PC-9 (cell line): ENCODE results near the gene AKAP13. TPM values are rescaled to one million over a fixed set of nuclear protein-coding genes. Genes with fewer than 3 reads are reported as not detected.
A peak's percentile ranks its signal among the peaks of the same experiment; 100 is the strongest.

ENCODE experiments used
- Bru-seq: library from RNA; stranded (reverse); fragments of 400-500 nt; gene quantifications from one replicate; lab custom pipeline; 2021; lab: Mats Ljungman, UMichigan
- BruChase-seq, 2 experiments: library from RNA; stranded (reverse); fragments of 400-500 nt; gene quantifications; one replicate each; lab custom pipeline; 2021; lab: Mats Ljungman, UMichigan
- BruUV-seq: library from RNA; stranded (reverse); fragments of 400-500 nt; replicated peaks from 2 replicates; lab custom pipeline; 2021; lab: Mats Ljungman, UMichigan
- CTCF ChIA-PET: fragments of 300-600 bp; sonication (Branson Sonifier 250); formaldehyde crosslinking; loops from one replicate; lab custom pipeline; 2022; ENCODE audit warnings: antibody characterized with exemption; lab: Charles Lee
- POLR2A ChIA-PET: fragments of 300-600 bp; sonication (Branson Sonifier 250); formaldehyde crosslinking; loops from one replicate; lab custom pipeline; 2022; ENCODE audit warnings: antibody characterized with exemption; ENCODE audit not compliant: unreplicated experiment; lab: Charles Lee
- DNase-seq, 2 experiments: peaks; one replicate each; pipeline versions ENCODE4 v3.0.0 to v3.0.0-alpha.2; 2015 to 2022; ENCODE audit warnings: mixed read lengths in 1 of 2
- H2AFZ ChIP-seq: fragments of 200-600 bp; sonication (generic); 2 replicates; pipeline ENCODE4 v1.8.1; 2017; ENCODE audit warnings: antibody characterized with exemption
- H3F3A ChIP-seq: fragments of 200-600 bp; sonication (generic); 2 replicates; pipeline ENCODE4 v1.8.1; 2017; ENCODE audit warnings: antibody characterized with exemption, mild to moderate bottlenecking, low read depth; ENCODE audit not compliant: insufficient read depth
- H3K27ac ChIP-seq: fragments of 200-600 bp; sonication (generic); 2 replicates; pipeline ENCODE4 v1.6.1; 2016; ENCODE audit warnings: mixed run types
- H3K27me3 ChIP-seq: fragments of 200-600 bp; sonication (generic); 2 replicates; pipeline ENCODE4 v1.6.1; 2016; ENCODE audit warnings: low read depth, mixed run types; ENCODE audit not compliant: insufficient read depth
- H3K36me3 ChIP-seq: fragments of 200-600 bp; sonication (generic); 2 replicates; pipeline ENCODE4 v1.6.1; 2016; ENCODE audit warnings: low read depth, mixed run types
- H3K4me1 ChIP-seq: fragments of 200-600 bp; sonication (generic); replicated peaks from 2 replicates; pipeline ENCODE4 v1.6.1; 2016; ENCODE audit warnings: mixed run types; ENCODE audit not compliant: insufficient read depth
- H3K4me2 ChIP-seq: fragments of 200-600 bp; sonication (generic); 2 replicates; pipeline ENCODE4 v1.6.1; 2017; ENCODE audit warnings: mixed run types
- H3K4me3 ChIP-seq: fragments of 200-600 bp; sonication (generic); 2 replicates; pipeline ENCODE4 v1.6.1; 2016; ENCODE audit warnings: mixed run types
- H3K79me2 ChIP-seq: fragments of 200-600 bp; sonication (generic); 2 replicates; pipeline ENCODE4 v1.6.1; 2017; ENCODE audit warnings: low read depth, mixed run types
- H3K9me2 ChIP-seq: fragments of 200-600 bp; sonication (generic); 2 replicates; pipeline ENCODE4 v1.8.1; 2017; ENCODE audit warnings: mild to moderate bottlenecking; ENCODE audit not compliant: insufficient read depth
- H3K9me3 ChIP-seq: fragments of 200-600 bp; sonication (generic); 2 replicates; pipeline ENCODE4 v1.8.1; 2016; ENCODE audit warnings: low read depth; ENCODE audit not compliant: insufficient read depth
- H4K20me1 ChIP-seq: fragments of 200-600 bp; sonication (generic); 2 replicates; pipeline ENCODE4 v1.8.1; 2017; ENCODE audit not compliant: insufficient read depth
- EZH2 ChIP-seq: fragments of 200-600 bp; sonication (generic); IDR thresholded peaks from 2 replicates; pipeline ENCODE4 v1.8.0; 2017; ENCODE audit warnings: antibody characterized with exemption, low read depth
- intact Hi-C: fragments of 100-400 bp; cut with micrococcal nuclease; formaldehyde crosslinking; loops from one replicate; pipeline ENCODE4 v1.10.0; 2022; ENCODE audit not compliant: unreplicated experiment
- long read RNA-seq: library from polyadenylated mRNA; stranded (forward); transcript quantifications from one replicate; pipeline ENCODE4 v2.0.0, GENCODE V29; 2022
- total RNA-seq: library from RNA; stranded (reverse); gene quantifications from 2 replicates; pipeline ENCODE4 v1.2.3, GENCODE V29; 2021
- TF ChIP-seq, protein P1 (sequence below): fragments of 200-600 bp; sonication (generic); conservative IDR thresholded peaks from 2 replicates; pipeline ENCODE4 v1.6.1; 2017; ENCODE audit warnings: mixed run types, antibody characterized with exemption, mild to moderate bottlenecking, moderate library complexity

AKAP13 gene, protein sequence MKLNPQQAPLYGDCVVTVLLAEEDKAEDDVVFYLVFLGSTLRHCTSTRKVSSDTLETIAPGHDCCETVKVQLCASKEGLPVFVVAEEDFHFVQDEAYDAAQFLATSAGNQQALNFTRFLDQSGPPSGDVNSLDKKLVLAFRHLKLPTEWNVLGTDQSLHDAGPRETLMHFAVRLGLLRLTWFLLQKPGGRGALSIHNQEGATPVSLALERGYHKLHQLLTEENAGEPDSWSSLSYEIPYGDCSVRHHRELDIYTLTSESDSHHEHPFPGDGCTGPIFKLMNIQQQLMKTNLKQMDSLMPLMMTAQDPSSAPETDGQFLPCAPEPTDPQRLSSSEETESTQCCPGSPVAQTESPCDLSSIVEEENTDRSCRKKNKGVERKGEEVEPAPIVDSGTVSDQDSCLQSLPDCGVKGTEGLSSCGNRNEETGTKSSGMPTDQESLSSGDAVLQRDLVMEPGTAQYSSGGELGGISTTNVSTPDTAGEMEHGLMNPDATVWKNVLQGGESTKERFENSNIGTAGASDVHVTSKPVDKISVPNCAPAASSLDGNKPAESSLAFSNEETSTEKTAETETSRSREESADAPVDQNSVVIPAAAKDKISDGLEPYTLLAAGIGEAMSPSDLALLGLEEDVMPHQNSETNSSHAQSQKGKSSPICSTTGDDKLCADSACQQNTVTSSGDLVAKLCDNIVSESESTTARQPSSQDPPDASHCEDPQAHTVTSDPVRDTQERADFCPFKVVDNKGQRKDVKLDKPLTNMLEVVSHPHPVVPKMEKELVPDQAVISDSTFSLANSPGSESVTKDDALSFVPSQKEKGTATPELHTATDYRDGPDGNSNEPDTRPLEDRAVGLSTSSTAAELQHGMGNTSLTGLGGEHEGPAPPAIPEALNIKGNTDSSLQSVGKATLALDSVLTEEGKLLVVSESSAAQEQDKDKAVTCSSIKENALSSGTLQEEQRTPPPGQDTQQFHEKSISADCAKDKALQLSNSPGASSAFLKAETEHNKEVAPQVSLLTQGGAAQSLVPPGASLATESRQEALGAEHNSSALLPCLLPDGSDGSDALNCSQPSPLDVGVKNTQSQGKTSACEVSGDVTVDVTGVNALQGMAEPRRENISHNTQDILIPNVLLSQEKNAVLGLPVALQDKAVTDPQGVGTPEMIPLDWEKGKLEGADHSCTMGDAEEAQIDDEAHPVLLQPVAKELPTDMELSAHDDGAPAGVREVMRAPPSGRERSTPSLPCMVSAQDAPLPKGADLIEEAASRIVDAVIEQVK (N-terminal part only)
- 78.3 and 82.5 TPM in 2 replicates for total RNA-seq
- Bru-seq, nascent RNA, result percentile 92 among the genes with signal in this experiment
- percentile 86 among the genes with signal in this experiment for BruChase-seq, experiment 1, labeled RNA remaining after a 2-hour chase
- percentile 78 among the genes with signal in this experiment for BruChase-seq, experiment 2, labeled RNA remaining after a 6-hour chase
- long read RNA-seq, partial matches to known transcripts, result 2 of 21 reads
- long read RNA-seq, other reads (novel, unspliced or antisense), result 19 of 21 reads

DNA sequence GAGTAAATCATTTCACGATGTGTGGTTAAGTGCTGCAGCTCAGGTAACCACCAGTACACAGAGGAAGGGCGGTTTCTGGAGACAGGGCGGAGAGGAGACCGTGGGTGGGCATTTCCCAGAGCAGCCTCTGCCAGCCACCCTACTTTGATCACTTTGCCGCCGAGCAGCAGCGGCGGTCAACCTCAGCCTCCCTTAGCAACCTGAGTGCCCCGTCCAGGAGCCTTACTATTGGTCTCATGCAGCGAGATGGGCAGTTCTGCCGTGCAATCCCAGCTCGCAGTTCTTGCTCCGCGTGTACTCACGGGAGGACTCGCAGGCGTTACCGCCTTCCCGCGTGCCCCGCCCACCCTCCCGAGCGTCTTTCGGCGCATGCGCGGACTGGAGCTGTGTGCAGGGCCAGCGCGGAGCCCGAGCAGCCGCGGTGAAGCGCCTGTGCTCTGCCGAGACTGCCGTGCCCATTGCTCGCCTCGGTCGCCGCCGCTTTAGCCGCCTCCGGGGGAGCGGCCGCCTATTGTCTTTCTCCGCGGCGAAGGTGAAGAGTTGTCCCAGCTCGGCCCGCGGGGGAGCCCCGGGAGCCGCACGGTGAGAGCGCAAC, at the start of gene AKAP13:
Gene AKAP13 (plus strand): TSS at position 387 of the 595 bp plus-strand sequence. CDS start 105,118 bp downstream, outside the sequence.
- H3K36me3 ChIP-seq, result 0 out of 2 replicates have a peak, but pooled peaks cover 8% of the 10 kb centered on the region
- ChIA-PET POLR2A (interaction anchor here (0.5 to 1.0 kb wide), 10 partner anchors 18 to 430 kb away, joined by 3 to 30 read pairs (median 6); no protein-coding TSS in a partner anchor), CTCF (interaction anchor here (0.6 kb wide), 1 partner anchor 52 kb away, joined by 3 read pairs; no protein-coding TSS in a partner anchor)
- peak within 1 kb of the TSS; percentile 74 for H2AFZ ChIP-seq
- peaks cover 7% of the 10 kb centered on the region for H3F3A ChIP-seq
- BruUV-seq, result no TSS peak
- H3K4me3 ChIP-seq, result peak within 1 kb of the TSS; percentile 66
- H3K27me3 ChIP-seq, result no peaks in the 10 kb centered on the region
- no peaks in the 10 kb centered on the region for H3K9me3 ChIP-seq
- H3K79me2 ChIP-seq, result peaks cover 43% of the 10 kb centered on the region
- intact Hi-C loops, result loop anchor here (1.0 to 2.0 kb wide), 2 partner anchors 22 to 49 kb away; no protein-coding TSS in a partner anchor
- peak within 1 kb of the TSS; percentile 82 for H3K27ac ChIP-seq
- peaks cover 32% of the 10 kb centered on the region for H3K4me1 ChIP-seq
- DNase-seq, result peak; percentile 94 to 97
- H3K4me2 ChIP-seq, result peak within 1 kb of the TSS; percentile 81
- H3K9me2 ChIP-seq, result no peaks in the 10 kb centered on the region
- TF ChIP-seq, protein P1, sequence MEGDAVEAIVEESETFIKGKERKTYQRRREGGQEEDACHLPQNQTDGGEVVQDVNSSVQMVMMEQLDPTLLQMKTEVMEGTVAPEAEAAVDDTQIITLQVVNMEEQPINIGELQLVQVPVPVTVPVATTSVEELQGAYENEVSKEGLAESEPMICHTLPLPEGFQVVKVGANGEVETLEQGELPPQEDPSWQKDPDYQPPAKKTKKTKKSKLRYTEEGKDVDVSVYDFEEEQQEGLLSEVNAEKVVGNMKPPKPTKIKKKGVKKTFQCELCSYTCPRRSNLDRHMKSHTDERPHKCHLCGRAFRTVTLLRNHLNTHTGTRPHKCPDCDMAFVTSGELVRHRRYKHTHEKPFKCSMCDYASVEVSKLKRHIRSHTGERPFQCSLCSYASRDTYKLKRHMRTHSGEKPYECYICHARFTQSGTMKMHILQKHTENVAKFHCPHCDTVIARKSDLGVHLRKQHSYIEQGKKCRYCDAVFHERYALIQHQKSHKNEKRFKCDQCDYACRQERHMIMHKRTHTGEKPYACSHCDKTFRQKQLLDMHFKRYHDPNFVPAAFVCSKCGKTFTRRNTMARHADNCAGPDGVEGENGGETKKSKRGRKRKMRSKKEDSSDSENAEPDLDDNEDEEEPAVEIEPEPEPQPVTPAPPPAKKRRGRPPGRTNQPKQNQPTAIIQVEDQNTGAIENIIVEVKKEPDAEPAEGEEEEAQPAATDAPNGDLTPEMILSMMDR, result no peak
- TF ChIP-seq EZH2, result no peak
- H4K20me1 ChIP-seq, result peaks cover 23% of the 10 kb centered on the region

DNA sequence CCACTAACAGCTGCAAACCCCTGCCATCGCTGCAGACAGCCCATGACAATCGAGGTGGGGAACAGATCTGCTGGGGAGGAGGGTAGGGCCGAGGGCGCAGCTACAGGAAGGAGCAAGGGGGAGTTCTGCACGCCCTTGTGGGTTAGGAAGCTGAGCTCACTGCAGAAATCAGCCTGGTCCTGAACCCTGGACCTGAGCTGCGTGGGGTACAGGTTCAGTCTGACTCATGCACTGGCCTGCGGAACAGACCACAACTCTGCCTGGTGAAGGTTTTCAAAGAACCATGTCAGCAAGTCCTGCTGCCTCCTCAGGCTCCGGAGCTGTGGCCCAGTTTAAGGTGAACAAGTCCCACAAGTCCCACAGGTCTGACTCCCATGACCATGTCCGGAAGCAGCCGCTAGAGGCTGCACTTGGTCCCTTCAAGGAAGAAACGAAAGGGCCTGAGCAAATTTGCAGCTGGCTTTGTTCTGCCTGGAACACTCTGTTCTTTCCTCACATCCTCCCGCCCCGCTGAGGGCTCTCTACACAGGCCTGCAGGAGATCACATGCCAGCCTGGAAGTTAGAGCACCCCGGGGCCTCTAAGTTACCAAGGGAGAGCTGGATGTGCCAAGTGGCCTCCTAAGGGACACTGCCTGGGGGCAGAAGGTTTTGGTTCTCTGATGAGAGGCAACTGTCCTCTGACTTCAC, 49.4 kb upstream of the AKAP13 start:
- intact Hi-C loops, result loop anchor here (1.0 to 2.0 kb wide), 5 partner anchors 35 to 174 kb away; partner anchors contain the start of gene AKAP13
- POLR2A ChIA-PET, result interaction anchor here (0.6 kb wide), 1 partner anchor 10 kb away, joined by 7 read pairs; no protein-coding TSS in a partner anchor

More for the DNA sequence above, 49.4 kb upstream of the AKAP13 start:
- Histone ChIP-seq H3K9me3 (no peaks in the 10 kb centered on the region), H4K20me1 (no peaks in the 10 kb centered on the region), H3K36me3 (no peaks in the 10 kb centered on the region), H3K27me3 (no peaks in the 10 kb centered on the region), H3K4me2 (0 out of 2 replicates have a peak overlapping the region, but pooled peaks have one; percentile 15), H3K9me2 (no peaks in the 10 kb centered on the region), H2AFZ (no peak overlapping the region), H3K27ac (no peak overlapping the region), H3K4me3 (no peak overlapping the region), H3F3A (no peaks in the 10 kb centered on the region; the same call in 1 of the 2 replicates), H3K79me2 (no peaks in the 10 kb centered on the region), H3K4me1 (peaks cover 13% of the 10 kb centered on the region)
- DNase-seq, result peak; percentile 78
- TF ChIP-seq, protein P1, result peak; percentile 83
- TF ChIP-seq EZH2, result no peak
- CTCF ChIA-PET, result interaction anchor here (1.2 to 1.4 kb wide), 4 partner anchors 34 to 310 kb away, joined by 3 to 14 read pairs (median 5); no protein-coding TSS in a partner anchor
- BruUV-seq, result no TSS peak
